Measurements from ENCODE around the gene SMIM28. TPM values are rescaled to one million over a fixed set of nuclear protein-coding genes. Genes with fewer than 3 reads are reported as not detected.
A peak's percentile ranks its signal among the peaks of the same experiment; 100 is the strongest.

The SMIM28 gene
- total RNA-seq, 2 donors from 2014 or later: not detected

- H3K4me3 Mint-ChIP-seq: no peak overlapping the region
- no peaks in the 10 kb centered on the region for H3K9me3 Mint-ChIP-seq
- no peaks in the 10 kb centered on the region for H3K4me1 Mint-ChIP-seq
- H3K36me3 Mint-ChIP-seq (ENCODE audit: low read depth): no peaks in the 10 kb centered on the region
- no peak for ATAC-seq (replicated peaks)
- peaks cover 19% of the 10 kb centered on the region for H3K27me3 Mint-ChIP-seq
- no peak overlapping the region for H3K27ac Mint-ChIP-seq
Observed at GRCh38 chr6:138387577-138388368, 10.1 kb downstream of the SMIM28 start.

- no peak overlapping the region for H3K27ac Mint-ChIP-seq
- H3K9me3 Mint-ChIP-seq: no peaks in the 10 kb centered on the region
- H3K4me1 Mint-ChIP-seq: no peaks in the 10 kb centered on the region
- no peak for ATAC-seq (replicated peaks)
- H3K4me3 Mint-ChIP-seq: no peak overlapping the region
- H3K27me3 Mint-ChIP-seq: peaks cover 18% of the 10 kb centered on the region
- no peaks in the 10 kb centered on the region for H3K36me3 Mint-ChIP-seq (ENCODE audit: low read depth)
Observed at GRCh38 chr6:138389551-138389950, 11.8 kb downstream of the SMIM28 start.

DNA sequence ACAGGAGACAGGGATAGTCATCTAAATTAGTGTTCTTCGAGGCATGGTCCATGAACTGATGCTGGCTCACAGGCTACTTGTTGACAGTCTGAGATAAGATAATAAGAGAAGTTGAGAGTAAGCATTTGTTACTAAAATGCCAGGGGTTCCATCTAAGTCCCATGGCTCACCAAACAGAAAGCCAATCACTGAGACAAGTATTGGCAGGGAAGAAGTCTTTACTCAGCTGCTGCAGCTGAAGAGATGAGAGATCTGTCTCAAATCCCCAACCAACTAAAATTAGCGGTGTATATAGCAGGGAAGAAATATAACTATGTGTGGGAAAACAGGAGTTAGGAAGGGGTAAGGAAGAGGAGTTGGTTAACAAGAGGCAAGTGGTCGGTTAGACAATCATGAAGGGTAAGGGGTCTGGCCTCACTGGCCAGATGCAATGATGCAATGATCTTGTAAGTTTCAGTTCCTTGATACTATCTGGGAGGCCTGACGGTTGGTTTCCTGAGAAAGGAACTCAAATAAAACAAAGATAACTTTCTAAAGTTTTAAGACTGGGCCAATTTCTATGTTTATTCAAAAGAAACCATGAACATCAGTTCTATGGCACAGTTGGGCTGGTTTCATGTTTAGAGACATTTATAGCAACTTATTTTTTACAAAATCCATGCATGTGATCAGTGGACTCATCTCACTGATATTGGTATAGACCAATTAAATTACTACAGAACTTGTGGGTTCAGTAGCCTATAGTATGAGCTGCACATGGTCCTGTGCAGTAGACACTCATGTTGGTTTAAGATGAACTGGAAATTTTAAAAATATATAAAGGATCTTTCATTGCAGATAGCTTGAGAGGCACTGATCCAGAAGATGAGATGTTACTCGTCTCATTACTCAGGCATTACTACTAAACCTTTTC, 16.4 kb downstream of the SMIM28 start:
- H3K27me3 Mint-ChIP-seq: peaks cover 8% of the 10 kb centered on the region
- no peaks in the 10 kb centered on the region for H3K9me3 Mint-ChIP-seq
- no peak overlapping the region for H3K27ac Mint-ChIP-seq
- H3K36me3 Mint-ChIP-seq (ENCODE audit: low read depth): no peaks in the 10 kb centered on the region
- H3K4me1 Mint-ChIP-seq: no peaks in the 10 kb centered on the region
- no peak overlapping the region for H3K4me3 Mint-ChIP-seq
- ATAC-seq (replicated peaks): no peak

- H3K27me3 Mint-ChIP-seq: peaks cover 3% of the 10 kb centered on the region
- no peak overlapping the region for H3K4me3 Mint-ChIP-seq
- no peaks in the 10 kb centered on the region for H3K36me3 Mint-ChIP-seq (ENCODE audit: low read depth)
- no peak overlapping the region for H3K27ac Mint-ChIP-seq
- ATAC-seq (replicated peaks): no peak
- H3K4me1 Mint-ChIP-seq: no peaks in the 10 kb centered on the region
- H3K9me3 Mint-ChIP-seq: no peaks in the 10 kb centered on the region
Observed at GRCh38 chr6:138396709-138397108, 19.0 kb downstream of the SMIM28 start.

GRCh38 chr6:138397128-138398122, 19.7 kb downstream of the SMIM28 start:
- Mint-ChIP-seq H3K4me1 (no peaks in the 10 kb centered on the region), H3K9me3 (no peaks in the 10 kb centered on the region), H3K4me3 (no peak overlapping the region), H3K27ac (no peak overlapping the region), H3K27me3 (peaks cover 3% of the 10 kb centered on the region), H3K36me3 (ENCODE audit: low read depth) (no peaks in the 10 kb centered on the region)
- no peak for ATAC-seq (replicated peaks)

- Mint-ChIP-seq H3K4me1 (no peaks in the 10 kb centered on the region), H3K4me3 (no peak overlapping the region), H3K27ac (no peak overlapping the region), H3K9me3 (no peaks in the 10 kb centered on the region), H3K36me3 (ENCODE audit: low read depth) (peaks cover 7% of the 10 kb centered on the region), H3K27me3 (no peaks in the 10 kb centered on the region)
- no peak for ATAC-seq (replicated peaks)
Observed at GRCh38 chr6:138400326-138400725, 22.6 kb downstream of the SMIM28 start.

- peaks cover 4% of the 10 kb centered on the region for H3K4me1 Mint-ChIP-seq
- no peaks in the 10 kb centered on the region for H3K27me3 Mint-ChIP-seq
- peaks cover 26% of the 10 kb centered on the region for H3K36me3 Mint-ChIP-seq (ENCODE audit: low read depth)
- no peaks in the 10 kb centered on the region for H3K9me3 Mint-ChIP-seq
- ATAC-seq (replicated peaks): no peak
- H3K4me3 Mint-ChIP-seq: peak overlapping the region; percentile 37
- H3K27ac Mint-ChIP-seq: peak overlapping the region; percentile 22
Observed at GRCh38 chr6:138401960-138402837, 24.5 kb downstream of the SMIM28 start.

DNA sequence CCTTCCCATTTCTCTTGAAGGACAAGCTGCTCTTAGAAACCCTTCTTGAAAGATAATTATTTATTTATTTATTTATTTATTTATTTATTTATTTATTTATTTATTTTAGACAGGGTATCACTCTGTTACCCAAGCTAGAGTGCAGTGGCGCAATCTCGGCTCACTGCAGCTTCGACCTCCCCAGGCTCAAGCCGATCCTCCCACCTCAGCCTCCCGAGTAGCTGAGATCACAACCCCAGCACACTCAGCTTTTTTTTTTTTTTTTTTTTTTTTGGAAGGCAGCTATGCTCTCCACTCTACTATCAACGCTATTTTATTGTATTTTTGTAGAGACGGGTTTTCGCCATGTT, 25.1 kb downstream of the SMIM28 start:
- peaks cover 4% of the 10 kb centered on the region for H3K4me1 Mint-ChIP-seq
- peaks cover 32% of the 10 kb centered on the region for H3K36me3 Mint-ChIP-seq (ENCODE audit: low read depth)
- ATAC-seq (replicated peaks): no peak
- no peaks in the 10 kb centered on the region for H3K27me3 Mint-ChIP-seq
- no peak overlapping the region for H3K27ac Mint-ChIP-seq
- H3K9me3 Mint-ChIP-seq: no peaks in the 10 kb centered on the region
- peak overlapping the region; percentile 78 for H3K4me3 Mint-ChIP-seq

- H3K4me3 Mint-ChIP-seq: peak overlapping the region; percentile 78
- peaks cover 5% of the 10 kb centered on the region for H3K4me1 Mint-ChIP-seq
- H3K36me3 Mint-ChIP-seq (ENCODE audit: low read depth): peaks cover 37% of the 10 kb centered on the region
- H3K27ac Mint-ChIP-seq: no peak overlapping the region
- H3K9me3 Mint-ChIP-seq: no peaks in the 10 kb centered on the region
- ATAC-seq (replicated peaks): peak; percentile 41
- no peaks in the 10 kb centered on the region for H3K27me3 Mint-ChIP-seq
Observed at GRCh38 chr6:138403324-138403800, 25.7 kb downstream of the SMIM28 start.

DNA sequence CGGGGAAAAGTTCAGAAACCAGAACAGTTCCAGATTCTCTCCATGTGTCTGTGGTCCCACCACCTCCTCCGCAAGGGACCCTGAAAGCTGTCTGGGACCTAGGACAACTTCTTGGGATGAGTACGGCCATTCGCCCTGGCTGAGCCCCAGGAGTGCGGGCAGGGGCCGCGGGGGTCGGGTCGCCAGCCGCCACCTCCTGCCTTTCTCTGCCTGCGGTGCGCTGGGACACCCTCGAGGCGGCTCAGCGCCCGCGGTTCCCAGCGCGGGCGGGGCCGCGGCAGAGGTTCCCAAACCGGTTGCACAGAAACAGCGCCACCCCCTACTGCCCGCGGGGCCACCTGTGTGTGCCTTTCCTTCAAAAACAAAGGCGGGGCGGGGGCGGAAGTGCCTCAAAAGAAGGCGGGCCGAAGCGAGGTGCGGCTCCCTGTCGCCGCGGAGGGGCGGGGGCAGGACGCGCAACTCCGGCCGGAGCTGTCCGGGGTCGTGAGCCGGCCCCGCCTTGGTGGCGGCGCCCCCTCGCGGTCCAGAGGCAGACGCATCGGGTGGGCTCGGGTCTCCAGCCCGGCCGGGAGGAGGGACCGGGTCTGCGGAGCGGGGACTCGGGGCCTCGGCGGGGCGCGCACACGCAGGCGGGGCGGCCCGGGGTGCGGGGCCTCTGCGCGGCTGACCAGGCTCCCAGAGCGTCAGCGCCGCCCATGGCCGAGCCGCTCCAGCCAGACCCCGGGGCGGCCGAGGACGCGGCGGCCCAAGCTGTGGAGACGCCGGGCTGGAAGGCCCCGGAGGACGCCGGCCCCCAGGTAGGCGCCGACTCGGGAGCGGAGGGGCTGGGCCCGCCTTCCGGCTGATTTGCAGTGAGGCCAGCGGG, 26.3 kb downstream of the SMIM28 start, which contains the start of gene HEBP2:
TSS of gene HEBP2 (plus strand) at position 423 of the 865 bp plus-strand sequence. CDS start at position 696, 273 bp downstream.
- peaks cover 44% of the 10 kb centered on the region for H3K36me3 Mint-ChIP-seq (ENCODE audit: low read depth)
- H3K9me3 Mint-ChIP-seq: no peaks in the 10 kb centered on the region
- H3K4me1 Mint-ChIP-seq: peaks cover 10% of the 10 kb centered on the region
- peak; percentile 90 for ATAC-seq (replicated peaks)
- H3K27me3 Mint-ChIP-seq: no peaks in the 10 kb centered on the region
- H3K4me3 Mint-ChIP-seq: peak within 1 kb of the TSS; percentile 82
- peak within 1 kb of the TSS; percentile 63 for H3K27ac Mint-ChIP-seq

DNA sequence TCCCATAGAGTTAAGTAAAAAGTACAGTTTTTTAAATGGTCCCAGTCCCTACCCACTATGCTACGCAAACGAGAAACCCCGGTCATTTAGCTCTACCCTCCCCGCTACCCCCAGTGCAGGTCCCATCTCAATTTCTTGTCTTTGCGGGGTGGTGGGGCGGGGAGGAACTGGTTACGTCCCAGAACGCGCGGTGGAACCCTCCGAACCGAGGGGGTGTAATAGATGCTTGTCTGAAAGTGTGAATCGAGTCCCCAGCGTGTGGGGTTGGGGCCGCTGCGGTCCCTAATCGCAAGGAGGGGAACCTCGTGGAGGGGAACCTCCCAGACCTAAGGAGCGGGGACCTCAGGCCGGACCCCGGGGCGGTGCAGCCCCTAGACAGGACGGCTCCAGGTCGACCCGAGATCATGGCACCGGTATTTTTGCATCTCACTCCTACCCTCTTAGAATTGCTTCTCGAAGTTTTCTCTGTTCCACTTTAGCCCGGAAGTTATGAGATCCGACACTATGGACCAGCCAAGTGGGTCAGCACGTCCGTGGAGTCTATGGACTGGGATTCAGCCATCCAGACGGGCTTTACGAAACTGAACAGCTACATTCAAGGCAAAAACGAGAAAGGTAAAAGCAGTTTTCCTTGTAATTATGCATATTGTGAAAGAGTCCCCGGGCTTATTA, 27.1 kb downstream of the SMIM28 start:
- H3K4me1 Mint-ChIP-seq: peaks cover 16% of the 10 kb centered on the region
- ATAC-seq (replicated peaks): no peak
- H3K9me3 Mint-ChIP-seq: no peaks in the 10 kb centered on the region
- H3K36me3 Mint-ChIP-seq (ENCODE audit: low read depth): peaks cover 52% of the 10 kb centered on the region
- H3K27me3 Mint-ChIP-seq: no peaks in the 10 kb centered on the region
- H3K4me3 Mint-ChIP-seq: peak overlapping the region; percentile 82
- H3K27ac Mint-ChIP-seq: peak overlapping the region; percentile 63

DNA sequence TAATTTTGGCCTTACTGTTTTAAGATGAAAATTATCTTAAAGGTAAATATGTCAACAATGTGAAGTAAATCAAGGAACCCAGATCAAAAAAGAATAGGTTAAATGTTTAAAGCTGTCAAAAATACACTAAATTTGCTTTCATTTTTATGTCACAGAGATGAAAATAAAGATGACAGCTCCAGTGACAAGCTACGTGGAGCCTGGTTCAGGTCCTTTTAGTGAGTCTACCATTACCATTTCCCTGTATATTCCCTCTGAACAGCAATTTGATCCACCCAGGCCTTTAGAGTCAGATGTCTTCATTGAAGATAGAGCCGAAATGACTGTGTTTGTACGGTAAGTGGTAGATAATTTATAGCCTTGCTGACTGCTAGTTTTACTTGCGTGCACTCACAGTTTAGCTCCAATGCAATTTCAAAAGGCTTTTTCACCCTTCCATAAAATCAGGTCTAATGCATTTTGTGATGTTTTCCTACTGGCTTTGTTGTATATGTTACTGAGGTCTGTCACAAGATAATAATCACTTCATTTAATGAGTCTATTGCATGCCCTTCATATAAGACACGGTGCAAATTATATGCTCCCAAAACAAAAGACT, 28.2 kb downstream of the SMIM28 start:
- H3K4me3 Mint-ChIP-seq: peak overlapping the region; percentile 82
- H3K27ac Mint-ChIP-seq: peak overlapping the region; percentile 63
- H3K36me3 Mint-ChIP-seq (ENCODE audit: low read depth): peaks cover 63% of the 10 kb centered on the region
- no peaks in the 10 kb centered on the region for H3K9me3 Mint-ChIP-seq
- H3K27me3 Mint-ChIP-seq: no peaks in the 10 kb centered on the region
- peaks cover 19% of the 10 kb centered on the region for H3K4me1 Mint-ChIP-seq
- no peak for ATAC-seq (replicated peaks)
